Fibroblast of lung (primary cell): ENCODE measurements around the gene LSM7. TPM values are rescaled to one million over a fixed set of nuclear protein-coding genes. Genes with fewer than 3 reads are reported as not detected.
A peak's percentile ranks its signal among the peaks of the same experiment; 100 is the strongest.

Source experiments
- DNase-seq, 2 donors: peaks; one replicate each; pipeline versions ENCODE4 v3.0.0 to v3.0.0-alpha.2; 2010; ENCODE audit warnings: low read depth in 2 of 2
- H2AFZ ChIP-seq: 2 replicates; pipeline ENCODE4 v1.5.1; 2012; ENCODE audit warnings: low read length, control low read depth, inconsistent platforms
- H3K27ac ChIP-seq: 2 replicates; pipeline ENCODE4 v1.5.1; 2011; ENCODE audit warnings: low read length, control low read depth; ENCODE audit not compliant: insufficient read depth
- H3K27me3 ChIP-seq: 2 replicates; pipeline ENCODE4 v1.5.1; 2011; ENCODE audit warnings: mild to moderate bottlenecking, low read length; ENCODE audit not compliant: control insufficient read depth, insufficient read depth
- H3K36me3 ChIP-seq: 2 replicates; pipeline ENCODE4 v1.5.1; 2011; ENCODE audit warnings: low read length; ENCODE audit not compliant: control insufficient read depth, insufficient read depth
- H3K4me1 ChIP-seq: 2 replicates; pipeline ENCODE4 v1.5.1; 2011; ENCODE audit warnings: low read length; ENCODE audit not compliant: control insufficient read depth, insufficient read depth; ENCODE audit errors: extremely low read depth
- H3K4me2 ChIP-seq: 2 replicates; pipeline ENCODE4 v1.5.1; 2011; ENCODE audit warnings: low read length, control low read depth; ENCODE audit not compliant: insufficient read depth; ENCODE audit errors: extremely low read depth
- H3K4me3 ChIP-seq, 4 experiments: fragments of 200-600 bp in 1 of 4; sonication (generic) in 1 of 4; replicated peaks in 1 of 4; 2 replicates each; pipeline ENCODE4 v1.5.1; 2011 to 2016; ENCODE audit warnings: low read length in 4 of 4, low read depth in 3 of 4, mild to moderate bottlenecking in 3 of 4, control low read depth in 2 of 4, inconsistent platforms in 1 of 4, mixed read lengths in 1 of 4; ENCODE audit not compliant: insufficient read depth in 1 of 4; ENCODE audit errors: control extremely low read depth in 1 of 4
- H3K79me2 ChIP-seq: 2 replicates; pipeline ENCODE4 v1.5.1; 2012; ENCODE audit warnings: mild to moderate bottlenecking, low read length, inconsistent platforms; ENCODE audit not compliant: control insufficient read depth, insufficient read depth
- H3K9ac ChIP-seq: 2 replicates; pipeline ENCODE4 v1.5.1; 2011; ENCODE audit warnings: mild to moderate bottlenecking, low read length, control low read depth; ENCODE audit not compliant: insufficient read depth
- H3K9me3 ChIP-seq: 2 replicates; pipeline ENCODE4 v1.5.1; 2012; ENCODE audit warnings: low read depth, low read length; ENCODE audit not compliant: control insufficient read depth, insufficient read depth
- H4K20me1 ChIP-seq: 2 replicates; pipeline ENCODE4 v1.5.1; 2011; ENCODE audit warnings: low read length; ENCODE audit not compliant: control insufficient read depth, insufficient read depth; ENCODE audit errors: extremely low read depth
- EZH2 ChIP-seq: IDR thresholded peaks from 2 replicates; pipeline ENCODE4 v1.5.1; 2012; ENCODE audit warnings: low read length, control low read depth, mild to moderate bottlenecking; ENCODE audit errors: missing control alignments
- polyA plus RNA-seq, 2 donors: library from polyadenylated mRNA; depleted of rRNA in 1 of 2; stranded (reverse) in 1 of 2; unstranded in 1 of 2; fragments of >200 nt; gene quantifications; 2 replicates each; pipeline ENCODE4 v1.2.1, GENCODE V29; 2011 to 2012; ENCODE audit warnings: missing spikeins in 1 of 2
- total RNA-seq: library from RNA; depleted of rRNA; stranded (reverse); fragments of >200 nt; gene quantifications from 2 replicates; pipeline ENCODE4 v1.2.1, GENCODE V29; 2014
- TF ChIP-seq, protein P1 (sequence below), 2 donors: IDR thresholded peaks in 1 of 2; conservative IDR thresholded peaks in 1 of 2; 1 replicate in 1 of 2; 2 replicates in 1 of 2; pipeline ENCODE4 v1.5.1; 2011 to 2012; ENCODE audit warnings: low read length in 2 of 2, control low read depth in 1 of 2, inconsistent platforms in 1 of 2, low read depth in 1 of 2, mild to moderate bottlenecking in 1 of 2

LSM7 gene
- total and polyA plus RNA-seq, 2 donors (not counting 1 experiment from before 2014, with no cell fraction given): 43.1 to 182 TPM

DNA sequence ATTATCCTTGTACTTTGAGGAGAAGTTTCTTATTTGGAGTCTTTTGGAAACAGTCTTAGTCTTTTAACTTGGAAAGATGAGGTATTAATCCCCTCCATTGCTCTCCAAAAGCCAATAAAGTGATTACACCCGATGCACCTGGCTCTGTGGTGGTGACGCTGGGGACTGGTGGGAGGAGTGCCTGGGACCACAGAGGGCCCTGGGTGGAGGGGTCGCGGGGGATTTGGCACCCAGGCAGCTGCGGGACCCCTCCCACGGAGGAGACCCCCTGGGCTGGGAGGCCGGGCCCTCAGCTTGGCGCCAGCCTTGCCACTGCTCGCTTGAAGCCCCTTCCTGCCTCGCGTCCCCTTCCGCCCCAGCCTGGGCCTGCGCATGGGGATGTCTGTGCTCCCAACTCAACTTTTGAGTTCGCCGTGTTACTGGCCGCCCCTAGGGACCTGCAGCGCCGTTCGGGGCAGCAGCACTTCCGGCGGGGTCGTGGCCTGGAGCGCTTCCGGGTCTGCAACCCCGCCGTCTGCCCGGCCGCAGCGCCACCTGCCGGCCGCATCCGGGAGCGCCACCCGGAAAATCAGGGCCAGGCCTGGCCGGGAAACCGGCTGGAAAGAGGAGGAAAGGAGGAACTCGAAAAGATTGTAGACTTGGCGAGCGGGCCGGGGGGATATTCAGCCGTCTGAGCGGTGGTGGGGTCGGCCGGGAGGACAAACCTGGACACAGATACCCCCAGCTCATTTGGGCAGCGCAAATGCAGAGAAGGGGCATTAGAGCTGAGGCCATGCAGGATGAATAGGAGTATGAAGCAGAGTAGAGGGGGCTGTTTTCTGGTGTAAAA, 54.8 kb downstream of the LSM7 start:
- peak overlapping the region; percentile 5 to 45 (median 34) for H3K4me3 ChIP-seq
- H3K9ac ChIP-seq: peak overlapping the region; percentile 42

More for the DNA sequence above, 54.8 kb downstream of the LSM7 start:
- TF ChIP-seq, protein P1, sequence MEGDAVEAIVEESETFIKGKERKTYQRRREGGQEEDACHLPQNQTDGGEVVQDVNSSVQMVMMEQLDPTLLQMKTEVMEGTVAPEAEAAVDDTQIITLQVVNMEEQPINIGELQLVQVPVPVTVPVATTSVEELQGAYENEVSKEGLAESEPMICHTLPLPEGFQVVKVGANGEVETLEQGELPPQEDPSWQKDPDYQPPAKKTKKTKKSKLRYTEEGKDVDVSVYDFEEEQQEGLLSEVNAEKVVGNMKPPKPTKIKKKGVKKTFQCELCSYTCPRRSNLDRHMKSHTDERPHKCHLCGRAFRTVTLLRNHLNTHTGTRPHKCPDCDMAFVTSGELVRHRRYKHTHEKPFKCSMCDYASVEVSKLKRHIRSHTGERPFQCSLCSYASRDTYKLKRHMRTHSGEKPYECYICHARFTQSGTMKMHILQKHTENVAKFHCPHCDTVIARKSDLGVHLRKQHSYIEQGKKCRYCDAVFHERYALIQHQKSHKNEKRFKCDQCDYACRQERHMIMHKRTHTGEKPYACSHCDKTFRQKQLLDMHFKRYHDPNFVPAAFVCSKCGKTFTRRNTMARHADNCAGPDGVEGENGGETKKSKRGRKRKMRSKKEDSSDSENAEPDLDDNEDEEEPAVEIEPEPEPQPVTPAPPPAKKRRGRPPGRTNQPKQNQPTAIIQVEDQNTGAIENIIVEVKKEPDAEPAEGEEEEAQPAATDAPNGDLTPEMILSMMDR (conservative IDR thresholded peaks at IDR 0.05 in 1 of 2, IDR thresholded peaks at IDR 0.05 in 1 of 2; ENCODE audit: low read depth in 1 of 2, low read length in 2 of 2): peak; percentile 62 to 79
- no peak for TF ChIP-seq EZH2
- Histone ChIP-seq H3K79me2 (peaks cover 57% of the 10 kb centered on the region), H3K27ac (peak overlapping the region; percentile 57), H3K9me3 (no peaks in the 10 kb centered on the region), H3K4me2 (peak overlapping the region; percentile 88), H3K36me3 (peaks cover 20% of the 10 kb centered on the region), H4K20me1 (peaks cover 4% of the 10 kb centered on the region), H3K4me1 (peaks cover 9% of the 10 kb centered on the region), H2AFZ (no peak overlapping the region), H3K27me3 (no peaks in the 10 kb centered on the region)
- peak; percentile 64 to 66 for DNase-seq

Other genes starting within 250 kb of the LSM7 start
- 12.8 and 17.2 TPM in 2 replicates for gene MOB3A, start 232.3 kb downstream of the LSM7 start, total RNA-seq
- 34.8 and 37.5 TPM in 2 replicates for gene MOB3A, start 232.3 kb downstream of the LSM7 start, polyA plus RNA-seq
- 0.26 and 1.3 TPM in 2 replicates for gene IZUMO4, start 231.7 kb downstream of the LSM7 start, total RNA-seq
- 0.56 and 0.77 TPM in 2 replicates for gene IZUMO4, start 231.7 kb downstream of the LSM7 start, polyA plus RNA-seq
- gene AP3D1, start 177.0 kb downstream of the LSM7 start, total RNA-seq: 88.9 and 99.9 TPM in 2 replicates
- gene AP3D1, start 177.0 kb downstream of the LSM7 start, polyA plus RNA-seq: 68.0 and 103 TPM in 2 replicates
- gene DOT1L, start 164.7 kb downstream of the LSM7 start, total RNA-seq: 2.8 and 3.1 TPM in 2 replicates
- gene DOT1L, start 164.7 kb downstream of the LSM7 start, polyA plus RNA-seq: 5.4 and 7.3 TPM in 2 replicates
- 46.0 and 61.3 TPM in 2 replicates for gene PLEKHJ1, start 92.3 kb downstream of the LSM7 start, total RNA-seq
- 34.9 and 41.3 TPM in 2 replicates for gene PLEKHJ1, start 92.3 kb downstream of the LSM7 start, polyA plus RNA-seq
- 23.1 and 31.5 TPM in 2 replicates for gene SF3A2, start 91.8 kb downstream of the LSM7 start, total RNA-seq
- gene SF3A2, start 91.8 kb downstream of the LSM7 start, polyA plus RNA-seq: 11.1 and 14.8 TPM in 2 replicates
- 0.26 and 0.33 TPM in 2 replicates for gene AMH, start 79.3 kb downstream of the LSM7 start, total RNA-seq
- 0.03 and 0.07 TPM in 2 replicates for gene AMH, start 79.3 kb downstream of the LSM7 start, polyA plus RNA-seq
- gene JSRP1, start 72.2 kb downstream of the LSM7 start, total RNA-seq: not detected in 2 replicates
- not detected in 2 replicates for gene JSRP1, start 72.2 kb downstream of the LSM7 start, polyA plus RNA-seq
- not detected in 2 replicates for gene PEAK3, start 46.4 kb downstream of the LSM7 start, total RNA-seq
- not detected in 2 replicates for gene PEAK3, start 46.4 kb downstream of the LSM7 start, polyA plus RNA-seq
- not detected in 2 replicates for gene LINGO3, start 20.4 kb downstream of the LSM7 start, total RNA-seq
- not detected in 2 replicates for gene LINGO3, start 20.4 kb downstream of the LSM7 start, polyA plus RNA-seq
- gene SPPL2B, start 98 bp upstream of the LSM7 start, total RNA-seq: 18.0 and 23.8 TPM in 2 replicates
- gene SPPL2B, start 98 bp upstream of the LSM7 start, polyA plus RNA-seq: 10.7 and 16.0 TPM in 2 replicates
- under 0.01 TPM in 1 of 2 replicates, not detected in the other for gene TMPRSS9, start 31.7 kb upstream of the LSM7 start, total RNA-seq
- not detected in 2 replicates for gene TMPRSS9, start 31.7 kb upstream of the LSM7 start, polyA plus RNA-seq
- 23.9 and 27.6 TPM in 2 replicates for gene TIMM13, start 99.0 kb upstream of the LSM7 start, total RNA-seq
- 14.1 and 19.5 TPM in 2 replicates for gene TIMM13, start 99.0 kb upstream of the LSM7 start, polyA plus RNA-seq
- 47.0 and 56.3 TPM in 2 replicates for gene LMNB2, start 128.4 kb upstream of the LSM7 start, total RNA-seq
- 41.6 and 94.8 TPM in 2 replicates for gene LMNB2, start 128.4 kb upstream of the LSM7 start, polyA plus RNA-seq
- gene GADD45B, start 147.5 kb upstream of the LSM7 start, total RNA-seq: 16.4 and 32.5 TPM in 2 replicates
- gene GADD45B, start 147.5 kb upstream of the LSM7 start, polyA plus RNA-seq: 61.7 and 72.8 TPM in 2 replicates